Urinary bladder (tissue), 4 donors: ENCODE data around the gene RHOH. TPM values are rescaled to one million over a fixed set of nuclear protein-coding genes. Genes with fewer than 3 reads are reported as not detected.

Source experiments
- DNase-seq: peaks from one replicate; pipeline ENCODE4 v3.0.0-alpha.2; 2015; ENCODE audit errors: extremely low spot score
- H3K27ac ChIP-seq: one replicate; pipeline ENCODE4 v1.5.1; 2013; ENCODE audit warnings: low read depth, mild to moderate bottlenecking, moderate library complexity
- H3K36me3 ChIP-seq: one replicate; pipeline ENCODE4 v1.6.1; 2013; ENCODE audit warnings: mild to moderate bottlenecking, moderate library complexity; ENCODE audit not compliant: insufficient read depth
- H3K4me1 ChIP-seq: one replicate; pipeline ENCODE4 v1.6.1; 2013; ENCODE audit warnings: mild to moderate bottlenecking, moderate library complexity; ENCODE audit not compliant: insufficient read depth
- H3K4me3 ChIP-seq: one replicate; pipeline ENCODE4 v1.5.1; 2013; ENCODE audit warnings: low read depth, low read length
- WGBS: extraction: QIAGEN DNeasy Blood & Tissue Kit; methylation state at CpG from one replicate; pipeline ENCODE4 v1.1.7; 2013; 5-methylcytosine and 5-hydroxymethylcytosine counted together
- polyA plus RNA-seq: library from polyadenylated mRNA; stranded (reverse); fragments of 200-250 nt; gene quantifications from one replicate; pipeline ENCODE4 v1.2.3, GENCODE V29; 2013
- total RNA-seq: library from RNA; depleted of rRNA; stranded (reverse); fragments of >200 nt; gene quantifications from one replicate; pipeline ENCODE4 v1.2.3, GENCODE V29; 2014
- donor health status: healthy with polysubstance abuse.
- donor health status: healthy.

Gene RHOH
- total and polyA plus RNA-seq, 2 donors, result 1.6 to 3.2 TPM

- no peaks in the 10 kb centered on the region for H3K36me3 ChIP-seq
- WGBS, result 72% methylated on average over 7 of the region's 7 CpGs
- H3K4me1 ChIP-seq, result no peaks in the 10 kb centered on the region
- no peak overlapping the region for H3K4me3 ChIP-seq
- no peak for DNase-seq
- no peak overlapping the region for H3K27ac ChIP-seq
Observed at GRCh38 chr4:40241941-40242340, 45.1 kb downstream of the RHOH start.

- Histone ChIP-seq H3K36me3 (no peaks in the 10 kb centered on the region), H3K4me3 (no peak overlapping the region), H3K4me1 (no peaks in the 10 kb centered on the region), H3K27ac (no peak overlapping the region)
- no peak for DNase-seq
- WGBS, result 91% methylated on average over 19 of the region's 19 CpGs
Observed at GRCh38 chr4:40243386-40243948, 46.6 kb downstream of the RHOH start.

- Histone ChIP-seq H3K27ac (no peak overlapping the region), H3K36me3 (no peaks in the 10 kb centered on the region), H3K4me3 (no peak overlapping the region), H3K4me1 (no peaks in the 10 kb centered on the region)
- 85% methylated on average over 2 of the region's 2 CpGs for WGBS
- DNase-seq, result no peak
Observed at GRCh38 chr4:40244606-40245005, 47.8 kb downstream of the RHOH start.

GRCh38 chr4:40245550-40245949 lies 48.7 kb downstream of the RHOH start:
- H3K27ac ChIP-seq, result no peak overlapping the region
- WGBS, result 74% methylated on average over 3 of the region's 3 CpGs
- H3K4me3 ChIP-seq, result no peak overlapping the region
- DNase-seq, result no peak
- H3K36me3 ChIP-seq, result no peaks in the 10 kb centered on the region
- no peaks in the 10 kb centered on the region for H3K4me1 ChIP-seq

- 72% methylated on average over 9 of the region's 9 CpGs for WGBS
- DNase-seq, result no peak
- Histone ChIP-seq H3K36me3 (no peaks in the 10 kb centered on the region), H3K27ac (no peak overlapping the region), H3K4me1 (no peaks in the 10 kb centered on the region), H3K4me3 (no peak overlapping the region)
Observed at GRCh38 chr4:40246011-40246900, 49.4 kb downstream of the RHOH start.

GRCh38 chr4:40246938-40247337 lies 50.1 kb downstream of the RHOH start:
- H3K27ac ChIP-seq, result no peak overlapping the region
- H3K36me3 ChIP-seq, result no peaks in the 10 kb centered on the region
- no peaks in the 10 kb centered on the region for H3K4me1 ChIP-seq
- 75% methylated on average over 2 of the region's 2 CpGs for WGBS
- no peak for DNase-seq
- H3K4me3 ChIP-seq, result no peak overlapping the region

GRCh38 chr4:40247350-40247749 lies 50.5 kb downstream of the RHOH start:
- WGBS, result 88% methylated on average over 4 of the region's 4 CpGs

GRCh38 chr4:40251366-40251765 lies 54.5 kb downstream of the RHOH start:
- DNase-seq, result no peak
- H3K4me3 ChIP-seq, result no peak overlapping the region
- WGBS, result 83% methylated on average over 2 of the region's 2 CpGs
- H3K4me1 ChIP-seq, result peaks cover 3% of the 10 kb centered on the region
- no peak overlapping the region for H3K27ac ChIP-seq
- H3K36me3 ChIP-seq, result no peaks in the 10 kb centered on the region

More at GRCh38 chr4:40247350-40247749, 50.5 kb downstream of the RHOH start:
- H3K4me3 ChIP-seq, result no peak overlapping the region
- no peaks in the 10 kb centered on the region for H3K36me3 ChIP-seq
- DNase-seq, result no peak
- no peaks in the 10 kb centered on the region for H3K4me1 ChIP-seq
- H3K27ac ChIP-seq, result no peak overlapping the region

GRCh38 chr4:40253906-40254305 lies 57.1 kb downstream of the RHOH start:
- no peak overlapping the region for H3K27ac ChIP-seq
- H3K4me3 ChIP-seq, result no peak overlapping the region
- no peak for DNase-seq
- peaks cover 3% of the 10 kb centered on the region for H3K4me1 ChIP-seq
- WGBS, result 67% methylated on average over 4 of the region's 4 CpGs
- no peaks in the 10 kb centered on the region for H3K36me3 ChIP-seq

GRCh38 chr4:40254608-40255392 lies 58.0 kb downstream of the RHOH start:
- WGBS, result 67% methylated on average over 9 of the region's 9 CpGs
- Histone ChIP-seq H3K4me3 (no peak overlapping the region), H3K27ac (no peak overlapping the region), H3K4me1 (peaks cover 3% of the 10 kb centered on the region), H3K36me3 (no peaks in the 10 kb centered on the region)
- DNase-seq, result no peak

- no peak overlapping the region for H3K27ac ChIP-seq
- H3K4me1 ChIP-seq, result peaks cover 3% of the 10 kb centered on the region
- H3K36me3 ChIP-seq, result no peaks in the 10 kb centered on the region
- DNase-seq, result peak; percentile 25
- WGBS, result 64% methylated on average over 3 of the region's 3 CpGs
- no peak overlapping the region for H3K4me3 ChIP-seq
Observed at GRCh38 chr4:40255393-40256281, 58.8 kb downstream of the RHOH start.

GRCh38 chr4:40256329-40256728 lies 59.5 kb downstream of the RHOH start:
- WGBS, result 80% methylated on average over 5 of the region's 5 CpGs
- H3K27ac ChIP-seq, result no peak overlapping the region
- H3K36me3 ChIP-seq, result no peaks in the 10 kb centered on the region
- H3K4me3 ChIP-seq, result no peak overlapping the region
- DNase-seq, result no peak
- peaks cover 3% of the 10 kb centered on the region for H3K4me1 ChIP-seq

GRCh38 chr4:40256817-40257216 lies 60.0 kb downstream of the RHOH start:
- Histone ChIP-seq H3K27ac (no peak overlapping the region), H3K4me1 (peaks cover 3% of the 10 kb centered on the region), H3K4me3 (no peak overlapping the region), H3K36me3 (no peaks in the 10 kb centered on the region)
- DNase-seq, result no peak
- 93% methylated on average over 3 of the region's 3 CpGs for WGBS
